Measurements from ENCODE around the gene DIABLO. TPM values are rescaled to one million over a fixed set of nuclear protein-coding genes. Genes with fewer than 3 reads are reported as not detected.

DIABLO gene
- total RNA-seq, 1 experiment from 2014 or later: 97.6 TPM

- no peaks in the 10 kb centered on the region for H4K20me1 ChIP-seq (ENCODE audit: low read length)
- H3K9ac ChIP-seq (ENCODE audit: low read length): no peak overlapping the region
- intact Hi-C loops (cut with micrococcal nuclease): loop anchor here (5.0 kb wide), 1 partner anchor 43 kb away; no protein-coding TSS in a partner anchor
- H3K27me3 ChIP-seq (ENCODE audit: low read length): no peaks in the 10 kb centered on the region
- no peak overlapping the region for H3K27ac ChIP-seq (ENCODE audit: low read length)
- no peak overlapping the region for H3K4me3 ChIP-seq (ENCODE audit: low read length)
- H3K36me3 ChIP-seq (ENCODE audit: low read depth, low read length): no peaks in the 10 kb centered on the region
- H2AFZ ChIP-seq (ENCODE audit: low read length): no peak overlapping the region
- TF ChIP-seq EZH2 (IDR thresholded peaks at IDR 0.05; ENCODE audit: low read length, unreplicated experiment): no peak
- TF ChIP-seq CTCF (conservative IDR thresholded peaks at IDR 0.05; ENCODE audit: low read depth, low read length): no peak
- TF ChIP-seq EZH2phosphoT487 (IDR thresholded peaks at IDR 0.05; ENCODE audit: borderline replicate concordance, low read length): no peak
- no peak overlapping the region for H3K4me2 ChIP-seq (ENCODE audit: low read length)
- POLR2A ChIA-PET (ENCODE audit: unreplicated experiment): interaction anchor here (0.5 kb wide), 1 partner anchor 146 kb away, joined by 12 read pairs; no protein-coding TSS in a partner anchor
- H3K79me2 ChIP-seq (ENCODE audit: low read length): no peaks in the 10 kb centered on the region
- ATAC-seq: no peak
- no peaks in the 10 kb centered on the region for H3F3A ChIP-seq (ENCODE audit: low read length, unreplicated experiment)
- BruUV-seq (replicated peaks): no TSS peak
- CTCF ChIA-PET: no interaction called here
- DNase-seq: no peak
- H3K9me3 ChIP-seq (ENCODE audit: low read length): no peaks in the 10 kb centered on the region
- H3K9me2 ChIP-seq (replicated peaks; ENCODE audit: low read length): no peaks in the 10 kb centered on the region
- peaks cover 6% of the 10 kb centered on the region; the same call in 1 of the 2 replicates for H3K4me1 ChIP-seq (ENCODE audit: insufficient read depth, low read length)
These were observed 31.0 kb downstream of the DIABLO start for GRCh38 chr12:122194804-122195203.

GRCh38 chr12:122192441-122192840 is 33.4 kb downstream of the DIABLO start:
- TF ChIP-seq EZH2phosphoT487 (IDR thresholded peaks at IDR 0.05; ENCODE audit: borderline replicate concordance, low read length) (no peak), EZH2 (IDR thresholded peaks at IDR 0.05; ENCODE audit: low read length, unreplicated experiment) (no peak), CTCF (conservative IDR thresholded peaks at IDR 0.05; ENCODE audit: low read depth, low read length) (no peak)
- no peak overlapping the region for H2AFZ ChIP-seq (ENCODE audit: low read length)
- ATAC-seq (no peak), DNase-seq (no peak)
- intact Hi-C loops (cut with micrococcal nuclease): loop anchor here (5.0 kb wide), 1 partner anchor 40 kb away; no protein-coding TSS in a partner anchor
- H3K27ac ChIP-seq (ENCODE audit: low read length): no peak overlapping the region
- no peaks in the 10 kb centered on the region for H4K20me1 ChIP-seq (ENCODE audit: low read length)
- H3K9ac ChIP-seq (ENCODE audit: low read length): no peak overlapping the region
- H3K36me3 ChIP-seq (ENCODE audit: low read depth, low read length): no peaks in the 10 kb centered on the region
- H3K79me2 ChIP-seq (ENCODE audit: low read length): no peaks in the 10 kb centered on the region
- ChIA-PET POLR2A (ENCODE audit: unreplicated experiment) (no interaction called here), CTCF (no interaction called here)
- no peaks in the 10 kb centered on the region for H3F3A ChIP-seq (ENCODE audit: low read length, unreplicated experiment)
- no peak overlapping the region for H3K4me3 ChIP-seq (ENCODE audit: low read length)
- no peaks in the 10 kb centered on the region for H3K9me2 ChIP-seq (replicated peaks; ENCODE audit: low read length)
- H3K27me3 ChIP-seq (ENCODE audit: low read length): no peaks in the 10 kb centered on the region
- no peaks in the 10 kb centered on the region for H3K4me1 ChIP-seq (ENCODE audit: insufficient read depth, low read length)
- BruUV-seq (replicated peaks): no TSS peak
- no peaks in the 10 kb centered on the region for H3K9me3 ChIP-seq (ENCODE audit: low read length)
- H3K4me2 ChIP-seq (ENCODE audit: low read length): no peak overlapping the region

GRCh38 chr12:122190842-122191668 is 34.8 kb downstream of the DIABLO start:
- Histone ChIP-seq H3K4me2 (ENCODE audit: low read length) (no peak overlapping the region), H3K27me3 (ENCODE audit: low read length) (no peaks in the 10 kb centered on the region), H3K36me3 (ENCODE audit: low read depth, low read length) (no peaks in the 10 kb centered on the region), H4K20me1 (ENCODE audit: low read length) (no peaks in the 10 kb centered on the region), H3K79me2 (ENCODE audit: low read length) (no peaks in the 10 kb centered on the region), H3F3A (ENCODE audit: low read length, unreplicated experiment) (no peaks in the 10 kb centered on the region), H3K4me3 (ENCODE audit: low read length) (no peak overlapping the region), H3K9ac (ENCODE audit: low read length) (no peak overlapping the region), H2AFZ (ENCODE audit: low read length) (no peak overlapping the region), H3K27ac (ENCODE audit: low read length) (no peak overlapping the region), H3K9me3 (ENCODE audit: low read length) (no peaks in the 10 kb centered on the region), H3K9me2 (replicated peaks; ENCODE audit: low read length) (no peaks in the 10 kb centered on the region), H3K4me1 (ENCODE audit: insufficient read depth, low read length) (no peaks in the 10 kb centered on the region)
- DNase-seq: peak; percentile 90
- POLR2A ChIA-PET (ENCODE audit: unreplicated experiment): no interaction called here
- peak; percentile 95 for TF ChIP-seq CTCF (conservative IDR thresholded peaks at IDR 0.05; ENCODE audit: low read depth, low read length)
- TF ChIP-seq EZH2phosphoT487 (IDR thresholded peaks at IDR 0.05; ENCODE audit: borderline replicate concordance, low read length): no peak
- BruUV-seq (replicated peaks): no TSS peak
- intact Hi-C loops (cut with micrococcal nuclease): loop anchor here (1.0 to 5.0 kb wide), 3 partner anchors 39 to 137 kb away; no protein-coding TSS in a partner anchor
- peak; percentile 97 for ATAC-seq
- CTCF ChIA-PET: interaction anchor here (0.6 to 1.8 kb wide), 4 partner anchors 35 to 335 kb away, joined by 3 to 8 read pairs (median 3); no protein-coding TSS in a partner anchor

Measured in PC-3 (cell line).